IMR-90 (cell line): ENCODE measurements around the gene FRG2. TPM values are rescaled to one million over a fixed set of nuclear protein-coding genes. Genes with fewer than 3 reads are reported as not detected.
"Not testable (repeated sequence)": the region's sequence is repeated elsewhere in the genome, so short reads cannot be mapped to it uniquely, and the experiment has no call there.

Experiments used
- ATAC-seq: fragments of 200-7000 bp; cut with Tn5 transposase; 2 replicates; pipeline ENCODE4 v1.9.1; 2020; ENCODE audit warnings: low read depth, mild to moderate bottlenecking, moderate library complexity
- BruUV-seq: library from RNA; stranded (reverse); fragments of 400-500 nt; replicated peaks from 2 replicates; lab custom pipeline; 2021; lab: Mats Ljungman, UMichigan
- CTCF ChIA-PET: fragments of 300-600 bp; formaldehyde crosslinking; extraction: SDS; loops from one replicate; lab custom pipeline; 2021; ENCODE audit warnings: antibody characterized with exemption; lab: Yijun Ruan, JAX
- POLR2A ChIA-PET: fragments of 300-600 bp; sonication (Branson Sonifier 250); formaldehyde crosslinking; loops from one replicate; lab custom pipeline; 2022; ENCODE audit warnings: antibody characterized with exemption; ENCODE audit not compliant: unreplicated experiment; lab: Charles Lee
- DNase-seq: peaks from one replicate; pipeline ENCODE4 v3.0.0; 2013
- H2AFZ ChIP-seq: replicated peaks from 2 replicates; pipeline ENCODE3; 2013; ENCODE audit warnings: low read length, mild to moderate bottlenecking; ENCODE audit not compliant: poor library complexity
- H2AK5ac ChIP-seq: 2 replicates; pipeline ENCODE4 v1.6.1; 2013; ENCODE audit warnings: low read depth, low read length, inconsistent platforms
- H2AK9ac ChIP-seq: replicated peaks from 2 replicates; pipeline ENCODE3; 2013; ENCODE audit warnings: mild to moderate bottlenecking, low read depth, low read length, moderate library complexity; ENCODE audit not compliant: poor library complexity
- H2BK120ac ChIP-seq: 2 replicates; pipeline ENCODE4 v1.6.1; 2013; ENCODE audit warnings: low read depth, low read length, inconsistent platforms
- H2BK15ac ChIP-seq: 3 replicates; pipeline ENCODE4 v1.6.1; 2013; ENCODE audit warnings: low read depth, low read length, inconsistent platforms
- H2BK20ac ChIP-seq: 2 replicates; pipeline ENCODE4 v1.6.1; 2013; ENCODE audit warnings: low read depth, mild to moderate bottlenecking, inconsistent platforms, low read length, moderate library complexity
- H2BK5ac ChIP-seq: 2 replicates; pipeline ENCODE4 v1.6.1; 2013; ENCODE audit warnings: mild to moderate bottlenecking, low read depth, low read length, inconsistent platforms; ENCODE audit not compliant: poor library complexity, severe bottlenecking
- H3K14ac ChIP-seq: replicated peaks from 2 replicates; pipeline ENCODE4 v1.6.1; 2013; ENCODE audit warnings: low read depth, low read length, inconsistent platforms
- H3K18ac ChIP-seq: 2 replicates; pipeline ENCODE4 v1.6.1; 2013; ENCODE audit warnings: low read depth, low read length, control low read depth
- H3K23ac ChIP-seq: 2 replicates; pipeline ENCODE4 v1.6.1; 2013; ENCODE audit warnings: low read depth, low read length, inconsistent platforms
- H3K27ac ChIP-seq: 2 replicates; pipeline ENCODE4 v1.5.1; 2013; ENCODE audit warnings: mild to moderate bottlenecking, control low read depth, low read length; ENCODE audit not compliant: insufficient read depth
- H3K27me3 ChIP-seq: 2 replicates; pipeline ENCODE4 v1.6.1; 2013; ENCODE audit warnings: low read length; ENCODE audit not compliant: control insufficient read depth, insufficient read depth
- H3K36me3 ChIP-seq: 2 replicates; pipeline ENCODE4 v1.6.1; 2013; ENCODE audit warnings: low read length, mixed read lengths; ENCODE audit not compliant: control insufficient read depth, insufficient read depth
- H3K4ac ChIP-seq: 2 replicates; pipeline ENCODE4 v1.6.1; 2013; ENCODE audit warnings: low read depth, low read length, inconsistent platforms
- H3K4me1 ChIP-seq: 2 replicates; pipeline ENCODE4 v1.6.1; 2013; ENCODE audit warnings: low read length, mixed read lengths; ENCODE audit not compliant: control insufficient read depth, insufficient read depth
- H3K4me2 ChIP-seq: 2 replicates; pipeline ENCODE4 v1.6.1; 2013; ENCODE audit warnings: low read depth, mild to moderate bottlenecking, control low read depth, low read length, moderate library complexity
- H3K4me3 ChIP-seq: 2 replicates; pipeline ENCODE4 v1.5.1; 2013; ENCODE audit warnings: low read depth, mild to moderate bottlenecking, control low read depth, low read length, moderate library complexity; ENCODE audit not compliant: insufficient read depth
- H3K56ac ChIP-seq: 2 replicates; pipeline ENCODE4 v1.6.1; 2013; ENCODE audit warnings: low read length, inconsistent platforms; ENCODE audit not compliant: insufficient read depth; ENCODE audit errors: extremely low read depth
- H3K79me1 ChIP-seq, 2 experiments: 2 replicates each; pipeline ENCODE4 v1.6.1; 2013; ENCODE audit warnings: low read length in 2 of 2, inconsistent platforms in 1 of 2, low read depth in 1 of 2
- H3K9ac ChIP-seq: 2 replicates; pipeline ENCODE4 v1.6.1; 2013; ENCODE audit warnings: low read depth, low read length, control low read depth
- H3K9me1 ChIP-seq: 2 replicates; pipeline ENCODE4 v1.6.1; 2013; ENCODE audit warnings: low read length, inconsistent platforms; ENCODE audit not compliant: insufficient read depth
- H3K9me3 ChIP-seq: 2 replicates; pipeline ENCODE4 v1.6.1; 2013; ENCODE audit warnings: low read length; ENCODE audit not compliant: control insufficient read depth, insufficient read depth
- H4K20me1 ChIP-seq: 2 replicates; pipeline ENCODE4 v1.6.1; 2013; ENCODE audit warnings: low read length, inconsistent platforms; ENCODE audit not compliant: insufficient read depth
- H4K5ac ChIP-seq: 2 replicates; pipeline ENCODE4 v1.6.1; 2013; ENCODE audit warnings: mild to moderate bottlenecking, low read depth, low read length, control low read depth
- H4K8ac ChIP-seq, 2 experiments: 2 replicates each; pipeline ENCODE4 v1.6.1; 2013; ENCODE audit warnings: low read depth in 2 of 2, low read length in 2 of 2, control low read depth in 1 of 2, inconsistent platforms in 1 of 2
- H4K91ac ChIP-seq: 2 replicates; pipeline ENCODE4 v1.6.1; 2013; ENCODE audit warnings: low read depth, low read length, inconsistent platforms; ENCODE audit not compliant: insufficient read depth
- WGBS, 2 experiments: methylation state at CpG; one replicate each; pipeline versions ENCODE4 v1.1.5 to v1.1.7; 2013; ENCODE audit warnings: missing lambda C conversion rate in 2 of 2; ENCODE audit not compliant: insufficient read length in 1 of 2; ENCODE audit errors: extremely low coverage in 2 of 2; 5-methylcytosine and 5-hydroxymethylcytosine counted together
- dilution Hi-C: fragments of 300-500 bp; cut with HindIII; formaldehyde crosslinking; loops from one replicate; pipeline ENCODE4 v1.14.3; 2018; ENCODE audit warnings: low sequenced_read_pairs; ENCODE audit not compliant: unreplicated experiment
- in situ Hi-C: fragments of 300-500 bp; cut with MboI; formaldehyde crosslinking; loops from 3 replicates; pipeline ENCODE4 v1.14.3; 2019; ENCODE audit warnings: low sequenced_read_pairs, inconsistent platforms, mixed read lengths
- intact Hi-C: fragments of 100-400 bp; cut with micrococcal nuclease; formaldehyde crosslinking; loops from 2 replicates; pipeline ENCODE4 v1.10.0; 2022
- polyA plus RNA-seq, 3 experiments: library from polyadenylated mRNA; depleted of rRNA; stranded (reverse); fragments of >200 nt; gene quantifications; 2 replicates each; pipeline ENCODE4 v1.2.3, GENCODE V29; 2012; ENCODE audit warnings: low replicate concordance in 1 of 3
- total RNA-seq: library from RNA; depleted of rRNA; stranded (reverse); fragments of >200 nt; gene quantifications from 2 replicates; pipeline ENCODE4 v1.2.3, GENCODE V29; 2012

The FRG2 gene
- total and polyA plus RNA-seq, 2 of the 4 experiments (the other 2 are of a cell fraction) = not detected

DNA sequence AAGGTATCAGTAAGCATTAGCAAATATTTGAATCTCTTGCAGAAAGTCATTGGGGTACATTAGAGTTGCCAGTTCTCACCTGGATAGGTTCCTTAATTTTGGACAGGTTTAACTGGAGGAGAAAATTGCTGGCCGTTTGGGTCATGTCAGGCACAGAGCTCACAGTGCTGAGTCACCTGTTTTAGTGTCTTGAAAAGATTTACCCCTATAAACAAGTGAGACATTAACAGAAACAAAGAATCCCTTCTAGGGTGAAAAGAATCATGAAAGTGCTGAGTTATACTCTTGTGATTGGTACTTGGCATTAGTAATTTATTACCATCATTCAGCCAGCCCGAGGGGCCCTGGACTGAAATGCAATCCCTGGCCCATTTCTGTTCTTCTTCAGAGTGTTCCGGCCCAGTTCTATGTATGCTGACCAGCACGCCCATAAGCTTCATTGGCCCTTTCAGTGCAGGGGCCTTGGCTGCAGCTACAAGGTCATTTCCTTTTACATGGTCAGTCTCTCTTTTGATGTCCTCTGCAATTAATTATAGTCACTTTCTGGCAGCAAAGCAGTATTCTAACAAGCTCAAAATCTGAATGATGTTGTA, 41.3 kb downstream of the FRG2 start:
- H2AFZ ChIP-seq, H3K36me3 ChIP-seq, H3K27me3 ChIP-seq, ATAC-seq, H3K27ac ChIP-seq, CTCF ChIA-PET, H2BK5ac ChIP-seq, POLR2A ChIA-PET, H3K18ac ChIP-seq, H4K5ac ChIP-seq, H3K9me1 ChIP-seq, in situ Hi-C loops, H3K4me2 ChIP-seq, H4K8ac ChIP-seq, BruUV-seq, intact Hi-C loops, H4K20me1 ChIP-seq, H2AK9ac ChIP-seq, H3K9ac ChIP-seq, H2BK15ac ChIP-seq, H2BK20ac ChIP-seq, dilution Hi-C loops, H2BK120ac ChIP-seq, H3K56ac ChIP-seq, H3K4ac ChIP-seq, H2AK5ac ChIP-seq, H3K4me3 ChIP-seq, H4K91ac ChIP-seq, H3K79me1 ChIP-seq, H3K9me3 ChIP-seq, H3K14ac ChIP-seq, H3K23ac ChIP-seq, H3K4me1 ChIP-seq, DNase-seq: not testable (repeated sequence)
- no CpG with 5 or more reads among the region's 4 CpGs for WGBS, 2 experiments

DNA sequence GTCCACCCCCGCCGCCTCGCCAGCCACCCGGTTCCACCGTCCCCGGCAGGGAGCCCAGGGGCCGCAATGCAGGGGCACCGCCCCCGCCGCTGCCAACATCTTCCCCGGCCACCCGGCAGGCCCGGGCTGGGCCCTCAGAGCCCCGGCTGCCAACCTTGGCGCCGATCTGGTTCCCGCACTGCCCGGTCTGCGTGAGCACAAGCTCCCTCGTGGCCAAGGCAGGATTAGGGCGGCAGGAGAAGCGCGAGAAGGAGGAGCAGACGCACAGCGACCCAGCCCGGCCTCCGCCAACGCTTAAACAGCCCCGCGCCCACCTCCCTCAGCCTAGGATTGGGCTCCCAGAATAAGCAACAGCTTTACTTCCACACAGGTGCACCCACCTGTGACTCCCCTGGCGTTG, 42.4 kb downstream of the FRG2 start:
- H3K79me1 ChIP-seq, H4K5ac ChIP-seq, H3K9ac ChIP-seq, H2AFZ ChIP-seq, H3K18ac ChIP-seq, H4K8ac ChIP-seq, DNase-seq, H2BK120ac ChIP-seq, H3K4me3 ChIP-seq, intact Hi-C loops, H3K14ac ChIP-seq, dilution Hi-C loops, H2AK9ac ChIP-seq, H4K20me1 ChIP-seq, CTCF ChIA-PET, H3K9me1 ChIP-seq, H4K91ac ChIP-seq, H2BK5ac ChIP-seq, H3K36me3 ChIP-seq, ATAC-seq, BruUV-seq, H3K56ac ChIP-seq, H3K27me3 ChIP-seq, H3K23ac ChIP-seq, H3K4ac ChIP-seq, POLR2A ChIA-PET, H3K4me1 ChIP-seq, H3K27ac ChIP-seq, H2AK5ac ChIP-seq, H3K9me3 ChIP-seq, H2BK15ac ChIP-seq, H2BK20ac ChIP-seq, H3K4me2 ChIP-seq, in situ Hi-C loops: not testable (repeated sequence)
- WGBS, 2 experiments = no CpG with 5 or more reads among the region's 31 CpGs
